Liver (tissue), 9 donors: ENCODE results near the gene ATP6AP1. TPM values are rescaled to one million over a fixed set of nuclear protein-coding genes. Genes with fewer than 3 reads are reported as not detected.

Experiments used
- DNase-seq: peaks from one replicate; pipeline ENCODE4 v3.0.0-alpha.2; 2017; ENCODE audit warnings: low spot score
- H3K27ac ChIP-seq, 2 donors: one replicate each; pipeline ENCODE4 v1.7.0; 2013; ENCODE audit warnings: inconsistent platforms in 2 of 2, low read length in 2 of 2, control low read depth in 1 of 2, low read depth in 1 of 2, mild to moderate bottlenecking in 1 of 2
- H3K27me3 ChIP-seq, 4 donors: one replicate each; pipeline versions ENCODE4 v1.6.1 to v1.7.0; 2013; ENCODE audit warnings: low read length in 3 of 4, inconsistent platforms in 1 of 4, mild to moderate bottlenecking in 1 of 4, moderate library complexity in 1 of 4; ENCODE audit not compliant: control insufficient read depth in 4 of 4, insufficient read depth in 4 of 4
- H3K36me3 ChIP-seq, 4 donors: one replicate each; pipeline versions ENCODE4 v1.6.1 to v1.7.0; 2013; ENCODE audit warnings: low read length in 3 of 4, mild to moderate bottlenecking in 3 of 4, low read depth in 1 of 4, moderate library complexity in 1 of 4; ENCODE audit not compliant: control insufficient read depth in 4 of 4, insufficient read depth in 3 of 4
- H3K4me1 ChIP-seq, 4 donors: one replicate each; pipeline versions ENCODE4 v1.6.1 to v1.7.0; 2013; ENCODE audit warnings: low read length in 3 of 4, mild to moderate bottlenecking in 3 of 4, moderate library complexity in 1 of 4; ENCODE audit not compliant: control insufficient read depth in 4 of 4, insufficient read depth in 4 of 4
- H3K4me3 ChIP-seq, 3 donors: one replicate each; pipeline versions ENCODE4 v1.6.1 to v1.7.0; 2013; ENCODE audit warnings: low read length in 3 of 3, control low read depth in 1 of 3, low read depth in 1 of 3, mild to moderate bottlenecking in 1 of 3
- H3K9ac ChIP-seq, 2 donors: one replicate each; pipeline ENCODE4 v1.7.0; 2013; ENCODE audit warnings: low read length in 2 of 2, mild to moderate bottlenecking in 2 of 2, moderate library complexity in 2 of 2, control low read depth in 1 of 2, low read depth in 1 of 2
- H3K9me3 ChIP-seq, 4 donors: one replicate each; pipeline versions ENCODE4 v1.6.1 to v1.7.0; 2013; ENCODE audit warnings: low read length in 3 of 4; ENCODE audit not compliant: control insufficient read depth in 4 of 4
- CTCF ChIP-seq: fragments of 150-350 bp; IDR thresholded peaks from 2 replicates; pipeline ENCODE4 v1.5.1; 2017; ENCODE audit warnings: improper control_type of control experiment, low read depth, low read length; ENCODE audit not compliant: missing input control
- EGR1 ChIP-seq, 2 donors: IDR thresholded peaks; 2 replicates each; pipeline ENCODE4 v1.6.1; 2016 to 2018; ENCODE audit warnings: antibody characterized with exemption in 2 of 2, low read depth in 2 of 2
- GABPA ChIP-seq, 2 donors: IDR thresholded peaks in 1 of 2; conservative IDR thresholded peaks in 1 of 2; 2 replicates each; pipeline ENCODE4 v1.6.1; 2016; ENCODE audit warnings: antibody characterized with exemption in 2 of 2, mild to moderate bottlenecking in 1 of 2, moderate library complexity in 1 of 2
- HNF4A ChIP-seq, 2 donors: conservative IDR thresholded peaks; 2 replicates each; pipeline ENCODE4 v1.6.1; 2016; ENCODE audit warnings: antibody characterized with exemption in 2 of 2, mild to moderate bottlenecking in 2 of 2
- HNF4G ChIP-seq: IDR thresholded peaks from 2 replicates; pipeline ENCODE4 v1.6.1; 2016; ENCODE audit warnings: antibody characterized with exemption
- JUND ChIP-seq, 2 donors: IDR thresholded peaks; 2 replicates each; pipeline ENCODE4 v1.6.1; 2016; ENCODE audit warnings: antibody characterized with exemption in 2 of 2
- MAX ChIP-seq: IDR thresholded peaks from 2 replicates; pipeline ENCODE4 v1.6.1; 2016; ENCODE audit warnings: antibody characterized with exemption
- NR2F2 ChIP-seq: IDR thresholded peaks from 2 replicates; pipeline ENCODE4 v1.6.1; 2016; ENCODE audit warnings: antibody characterized with exemption
- SP1 ChIP-seq: IDR thresholded peaks from 2 replicates; pipeline ENCODE4 v1.6.1; 2018; ENCODE audit warnings: antibody characterized with exemption, mild to moderate bottlenecking
- YY1 ChIP-seq: IDR thresholded peaks from 2 replicates; pipeline ENCODE4 v1.6.1; 2016; ENCODE audit warnings: antibody characterized with exemption, mild to moderate bottlenecking
- WGBS: extraction: QIAGEN DNeasy Blood & Tissue Kit; methylation state at CpG from one replicate; pipeline ENCODE4 v1.1.7; 2013; 5-methylcytosine and 5-hydroxymethylcytosine counted together
- polyA plus RNA-seq, 2 donors: library from polyadenylated mRNA; stranded (reverse) in 1 of 2; unstranded in 1 of 2; fragments of 200-250 nt in 1 of 2; fragments of >200 nt in 1 of 2; fragmentation: Nextera tagmentation in 1 of 2; extraction: Ambion mirVana in 1 of 2; gene quantifications; one replicate each; pipeline versions ENCODE4 v1.2.1 to v1.2.3, GENCODE V29; 2013 to 2015
- total RNA-seq, 2 donors: library from RNA; depleted of rRNA; stranded (reverse); fragments of >200 nt; gene quantifications; one replicate each; pipeline ENCODE4 v1.2.3, GENCODE V29; 2014
- donor health status: healthy.
- donor health status: healthy.
- donor health status: healthy.
- donor health status: healthy.
- donor health status: healthy.

ATP6AP1 gene
- total and polyA plus RNA-seq, 4 donors: 35.2 to 43.3 (median 40.8) TPM

GRCh38 chrX:154469880-154470279 lies 41.4 kb downstream of the ATP6AP1 start:
- no peak overlapping the region for H3K4me3 ChIP-seq
- TF ChIP-seq EGR1 (IDR thresholded peaks at IDR 0.05; ENCODE audit: low read depth in 2 of 2): no peak
- no peak for TF ChIP-seq CTCF
- no peak for TF ChIP-seq GABPA (IDR thresholded peaks at IDR 0.05 in 1 of 2, conservative IDR thresholded peaks at IDR 0.05 in 1 of 2)
- H3K36me3 ChIP-seq: peaks cover 0 to 2% (median 0%) of the 10 kb centered on the region in 4 donors
- no peaks in the 10 kb centered on the region for H3K4me1 ChIP-seq
- H3K9me3 ChIP-seq: no peaks in the 10 kb centered on the region
- H3K9ac ChIP-seq: no peak overlapping the region
- H3K27me3 ChIP-seq: no peaks in the 10 kb centered on the region
- DNase-seq: no peak
- 96% methylated on average over 18 of the region's 18 CpGs for WGBS
- H3K27ac ChIP-seq: no peak overlapping the region

GRCh38 chrX:154470434-154470833 lies 42.0 kb downstream of the ATP6AP1 start:
- 97% methylated on average over 14 of the region's 14 CpGs for WGBS
- TF ChIP-seq JUND (IDR thresholded peaks at IDR 0.05): no peak
- TF ChIP-seq EGR1 (IDR thresholded peaks at IDR 0.05; ENCODE audit: low read depth in 2 of 2): no peak
- TF ChIP-seq SP1: no peak
- no peak for TF ChIP-seq MAX
- no peak for TF ChIP-seq HNF4A (conservative IDR thresholded peaks at IDR 0.05)
- Histone ChIP-seq H3K9ac (no peak overlapping the region), H3K27me3 (no peaks in the 10 kb centered on the region), H3K4me1 (no peaks in the 10 kb centered on the region), H3K27ac (no peak overlapping the region), H3K36me3 (peaks cover 0 to 2% (median 0%) of the 10 kb centered on the region in 4 donors), H3K4me3 (no peak overlapping the region), H3K9me3 (no peaks in the 10 kb centered on the region)
- DNase-seq: no peak

- DNase-seq: no peak
- peaks cover 0 to 1% (median 0%) of the 10 kb centered on the region in 4 donors for H3K36me3 ChIP-seq
- no peaks in the 10 kb centered on the region for H3K4me1 ChIP-seq
- no peak overlapping the region for H3K4me3 ChIP-seq
- no peak overlapping the region for H3K9ac ChIP-seq
- TF ChIP-seq NR2F2: no peak
- TF ChIP-seq YY1: no peak
- no peak for TF ChIP-seq HNF4G
- TF ChIP-seq HNF4A (conservative IDR thresholded peaks at IDR 0.05): no peak
- H3K27me3 ChIP-seq: no peaks in the 10 kb centered on the region
- WGBS: 96% methylated on average over 21 of the region's 23 CpGs
- no peak overlapping the region for H3K27ac ChIP-seq
- H3K9me3 ChIP-seq: no peaks in the 10 kb centered on the region
These were observed 42.6 kb downstream of the ATP6AP1 start for GRCh38 chrX:154470914-154471568.
